ENCODE measurements around the gene CTNNA2.

The CTNNA2 gene

GRCh38 chr2:80655265-80655664 lies 1142.4 kb downstream of the CTNNA2 start:
- DNase-seq: no peak

DNA sequence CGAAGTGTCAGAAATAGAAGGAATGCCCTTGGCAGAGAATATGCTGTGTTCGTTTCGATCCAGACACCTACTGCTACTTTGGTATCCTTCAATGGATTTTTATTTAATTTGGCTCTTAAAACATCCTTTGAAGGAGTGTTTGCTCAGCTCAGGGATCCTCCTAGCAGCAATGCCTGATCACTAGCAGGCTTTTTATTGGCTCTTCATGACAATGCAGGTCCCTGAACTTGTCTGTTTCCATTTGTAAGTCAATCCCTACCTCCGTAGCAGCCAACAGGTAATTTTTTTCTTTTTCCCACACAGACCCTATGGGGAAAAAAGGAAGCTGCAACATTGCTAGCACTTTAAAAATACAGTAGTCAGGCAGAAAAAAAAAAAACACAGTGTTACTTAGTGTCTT lies 1157.9 kb downstream of the CTNNA2 start:
- DNase-seq: no peak

DNA sequence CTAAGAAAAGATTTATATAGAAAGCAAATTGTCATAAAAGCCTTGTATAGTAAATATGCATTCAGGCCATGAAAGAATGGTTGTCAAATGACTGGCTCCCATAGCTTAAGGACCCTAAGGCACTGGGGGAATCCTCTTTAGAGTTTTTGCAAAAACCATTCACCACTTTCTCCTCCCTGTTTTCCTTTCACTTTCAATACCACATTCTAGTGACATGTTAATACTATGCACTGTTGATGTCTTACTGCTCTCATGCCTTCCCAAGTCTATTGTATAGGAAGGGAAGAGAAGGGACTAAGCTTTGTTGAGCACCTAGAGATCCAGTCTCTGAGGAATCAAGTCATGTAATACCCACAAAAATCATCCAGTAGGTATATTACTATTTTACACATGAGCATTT lies 1174.7 kb downstream of the CTNNA2 start:
- DNase-seq: no peak

GRCh38 chr2:80689106-80689505 lies 1176.3 kb downstream of the CTNNA2 start:
- no peak for DNase-seq

Measured in NCI-H82 (cell line).